ENCODE data around the gene HOXA7. TPM values are rescaled to one million over a fixed set of nuclear protein-coding genes. Genes with fewer than 3 reads are reported as not detected.

The HOXA7 gene
- total RNA-seq, 3 donors from 2014 or later, result 4.6 to 8.8 (median 6.2) TPM

- Histone ChIP-seq H3K9me3 (no peaks in the 10 kb centered on the region), H3K4me3 (peak overlapping the region; percentile 65 to 93 (median 67)), H3K27ac (peak overlapping the region; percentile 91 to 96), H3K4me1 (peaks cover 5 to 9% of the 10 kb centered on the region in 2 donors), H3K27me3 (peaks cover 7 to 45% of the 10 kb centered on the region in 2 donors), H3K36me3 (no peaks in the 10 kb centered on the region)
- DNase-seq (ENCODE audit: low spot score in 2 of 2), result peak; percentile 19 to 49
- peak in 2 of 3 donors; percentile 34 to 68 for TF ChIP-seq POLR2AphosphoS5 (IDR thresholded peaks at IDR 0.05)
- no peak for TF ChIP-seq CTCF (IDR thresholded peaks at IDR 0.05)
- intact Hi-C loops (cut with DNase I; ENCODE audit: low total_unique reads), result loop anchor here (10.0 kb wide), 1 partner anchor 951 kb away; the partner anchor contains the start of genes CBX3 and HNRNPA2B1
Measured at GRCh38 chr7:27155816-27156507, 513 bp downstream of the HOXA7 start.

- Histone ChIP-seq H3K9me3 (no peaks in the 10 kb centered on the region), H3K36me3 (no peaks in the 10 kb centered on the region), H3K4me1 (peaks cover 5 to 9% of the 10 kb centered on the region in 2 donors), H3K27me3 (peaks cover 7 to 45% of the 10 kb centered on the region in 2 donors), H3K27ac (peak overlapping the region; percentile 91 to 96), H3K4me3 (peak overlapping the region; percentile 65 to 93 (median 67))
- peak; percentile 47 to 51 for DNase-seq (ENCODE audit: low spot score in 2 of 2)
- intact Hi-C loops (cut with DNase I; ENCODE audit: low total_unique reads), result loop anchor here (10.0 kb wide), 1 partner anchor 950 kb away; the partner anchor contains the start of genes CBX3 and HNRNPA2B1
- no peak for TF ChIP-seq CTCF (IDR thresholded peaks at IDR 0.05)
- TF ChIP-seq POLR2AphosphoS5 (IDR thresholded peaks at IDR 0.05), result no peak
- TF ChIP-seq POLR2A (IDR thresholded peaks at IDR 0.05), result no peak
Measured at GRCh38 chr7:27154901-27155815, 1.3 kb downstream of the HOXA7 start.

- Histone ChIP-seq H3K4me1 (peaks cover 5 to 9% of the 10 kb centered on the region in 2 donors), H3K27ac (peak overlapping the region; percentile 40 to 96), H3K36me3 (no peaks in the 10 kb centered on the region), H3K27me3 (peaks cover 7 to 39% of the 10 kb centered on the region in 2 donors), H3K4me3 (peak overlapping the region in 2 of 3 donors; percentile 65 to 93), H3K9me3 (no peaks in the 10 kb centered on the region)
- TF ChIP-seq POLR2A (IDR thresholded peaks at IDR 0.05) (no peak), CTCF (IDR thresholded peaks at IDR 0.05) (no peak)
- DNase-seq (ENCODE audit: low spot score in 2 of 2), result peak in 1 of 2 donors; percentile 37
- intact Hi-C loops (cut with DNase I; ENCODE audit: low total_unique reads), result loop anchor here (10.0 kb wide), 1 partner anchor 950 kb away; the partner anchor contains the start of genes CBX3 and HNRNPA2B1
Measured at GRCh38 chr7:27154369-27154768, 2.1 kb downstream of the HOXA7 start.

- H3K4me1 ChIP-seq, result peaks cover 5 to 9% of the 10 kb centered on the region in 2 donors
- DNase-seq (ENCODE audit: low spot score in 2 of 2), result peak in 1 of 2 donors; percentile 16
- intact Hi-C loops (cut with DNase I; ENCODE audit: low total_unique reads), result loop anchor here (10.0 kb wide), 1 partner anchor 949 kb away; the partner anchor contains the start of genes CBX3 and HNRNPA2B1
- TF ChIP-seq CTCF (IDR thresholded peaks at IDR 0.05) (no peak), POLR2AphosphoS5 (IDR thresholded peaks at IDR 0.05) (no peak), POLR2A (IDR thresholded peaks at IDR 0.05) (no peak)
- H3K27me3 ChIP-seq, result peaks cover 7 to 39% of the 10 kb centered on the region in 2 donors
- no peaks in the 10 kb centered on the region for H3K9me3 ChIP-seq
- H3K36me3 ChIP-seq, result no peaks in the 10 kb centered on the region
- H3K4me3 ChIP-seq, result no peak overlapping the region
- peak overlapping the region; percentile 95 to 96 for H3K27ac ChIP-seq
Measured at GRCh38 chr7:27153526-27153925, 2.9 kb downstream of the HOXA7 start.
